Measurements from ENCODE around the gene ARID1B.

GRCh38 chr6:157171801-157172200 is 394.6 kb downstream of the ARID1B start:
- no peak for TF ChIP-seq CTCF (IDR thresholded peaks at IDR 0.05)
- no peak for TF ChIP-seq POLR2AphosphoS5 (IDR thresholded peaks at IDR 0.05; ENCODE audit: low read depth, low read length)
- TF ChIP-seq TCF7L2 (IDR thresholded peaks at IDR 0.05; ENCODE audit: low read depth, low read length) = no peak
